Stimulated activated CD4-positive, alpha-beta T cell treated with anti-CD3 and anti-CD28 coated beads, Interleukin-2, amount 100 ng/mL, for 48 hours (primary cell): ENCODE measurements around the gene PRCC.
"Not testable (repeated sequence)": the region's sequence is repeated elsewhere in the genome, so short reads cannot be mapped to it uniquely, and the experiment has no call there.

Experiments
- DNase-seq, 2 donors: peaks; one replicate each; pipeline ENCODE4 v3.0.0-alpha.2; 2020

PRCC gene

DNA sequence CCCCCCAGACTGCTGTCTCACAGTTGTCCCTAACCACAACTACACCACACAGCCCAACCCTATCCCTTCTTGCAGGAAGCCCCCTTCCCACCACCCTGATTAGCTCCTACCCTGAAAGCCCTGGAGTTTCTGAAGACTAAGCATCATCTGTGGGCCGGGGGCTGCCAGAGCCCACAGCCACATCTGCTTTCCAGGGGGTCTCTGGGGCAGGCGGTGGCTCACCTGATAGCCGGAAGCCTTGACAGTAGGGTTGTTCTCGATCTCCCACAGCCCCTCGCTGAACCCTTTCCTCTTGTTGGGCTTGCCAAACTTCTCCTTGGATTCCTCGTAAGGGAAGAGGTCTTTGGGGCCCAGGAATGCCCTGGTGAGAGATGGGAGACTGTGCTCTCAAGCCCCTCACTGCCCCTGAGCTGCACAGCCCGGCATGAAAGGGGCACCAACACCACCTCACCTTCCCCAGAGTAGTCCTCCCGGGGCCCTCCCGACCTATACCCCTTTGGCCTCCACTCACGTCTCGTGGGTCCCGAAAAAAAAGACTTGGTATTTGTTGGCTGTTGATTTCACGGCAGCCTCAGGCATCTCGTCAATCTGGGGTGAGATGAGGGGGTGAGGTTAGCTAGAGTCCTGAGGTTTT lies 22.4 kb upstream of the PRCC start:
- no peak for DNase-seq

- no peak for DNase-seq
Observed at GRCh38 chr1:156745881-156746280, 21.5 kb upstream of the PRCC start.

DNA sequence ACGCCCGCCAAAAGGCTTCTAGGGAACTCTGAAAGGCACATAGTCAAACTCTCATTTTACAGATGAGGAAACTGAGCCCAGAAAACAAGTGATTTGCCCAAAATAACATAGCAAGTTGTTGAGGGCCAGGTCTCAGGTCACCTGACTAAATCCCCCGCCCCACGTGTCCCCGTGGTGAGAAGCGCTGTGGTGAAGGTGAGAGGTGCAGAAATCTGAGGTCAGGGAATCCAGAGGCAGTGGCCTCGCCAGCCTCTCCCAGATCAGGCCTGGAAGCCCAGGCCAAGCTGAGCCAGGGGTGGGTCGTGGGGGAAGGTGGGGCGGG lies 21.0 kb upstream of the PRCC start:
- no peak for DNase-seq

DNA sequence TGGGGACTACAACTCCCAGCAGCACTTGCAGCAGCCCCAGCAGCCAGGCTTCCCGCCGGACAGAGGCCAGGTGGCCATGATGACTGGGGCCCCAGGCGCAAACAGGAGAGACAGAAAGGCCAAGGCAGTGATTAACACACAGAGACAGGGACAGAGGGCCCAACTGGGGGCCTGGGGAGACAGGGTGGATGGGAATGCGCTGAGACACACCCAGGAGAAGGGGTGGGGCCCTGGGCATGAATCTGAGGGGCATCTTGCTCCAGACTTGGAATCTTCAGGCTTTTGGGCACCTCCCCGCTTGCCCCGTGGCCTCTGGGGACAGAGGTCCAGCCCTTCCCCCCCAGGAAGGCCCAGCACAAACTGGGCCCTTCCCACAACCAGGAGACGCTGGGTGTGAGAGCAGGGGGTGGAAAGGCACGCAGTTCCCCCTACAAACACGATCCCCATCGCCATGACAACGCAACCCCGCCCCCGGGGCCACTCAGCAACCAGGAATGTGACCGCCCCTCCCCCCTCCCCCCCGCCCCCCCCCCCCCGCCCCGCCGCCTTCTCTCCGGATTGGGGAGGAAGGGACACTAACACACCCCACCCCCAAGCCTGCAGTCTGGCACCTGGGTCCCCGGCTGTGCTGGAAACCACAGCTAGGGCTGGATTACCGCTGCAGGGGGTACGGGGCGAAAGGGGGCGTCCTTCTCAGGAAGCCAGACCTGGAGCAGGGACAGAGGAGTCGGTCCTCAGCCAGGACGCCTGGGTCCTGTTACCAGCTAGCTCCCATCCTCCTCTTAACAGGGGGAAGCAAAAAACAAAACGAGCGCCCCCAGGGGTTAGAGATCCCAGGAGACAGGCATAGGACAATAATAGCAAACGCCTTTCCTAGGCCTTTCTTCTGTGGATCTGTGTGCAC lies 20.4 kb upstream of the PRCC start:
- DNase-seq, result peak in 1 of 2 donors; percentile 54

DNA sequence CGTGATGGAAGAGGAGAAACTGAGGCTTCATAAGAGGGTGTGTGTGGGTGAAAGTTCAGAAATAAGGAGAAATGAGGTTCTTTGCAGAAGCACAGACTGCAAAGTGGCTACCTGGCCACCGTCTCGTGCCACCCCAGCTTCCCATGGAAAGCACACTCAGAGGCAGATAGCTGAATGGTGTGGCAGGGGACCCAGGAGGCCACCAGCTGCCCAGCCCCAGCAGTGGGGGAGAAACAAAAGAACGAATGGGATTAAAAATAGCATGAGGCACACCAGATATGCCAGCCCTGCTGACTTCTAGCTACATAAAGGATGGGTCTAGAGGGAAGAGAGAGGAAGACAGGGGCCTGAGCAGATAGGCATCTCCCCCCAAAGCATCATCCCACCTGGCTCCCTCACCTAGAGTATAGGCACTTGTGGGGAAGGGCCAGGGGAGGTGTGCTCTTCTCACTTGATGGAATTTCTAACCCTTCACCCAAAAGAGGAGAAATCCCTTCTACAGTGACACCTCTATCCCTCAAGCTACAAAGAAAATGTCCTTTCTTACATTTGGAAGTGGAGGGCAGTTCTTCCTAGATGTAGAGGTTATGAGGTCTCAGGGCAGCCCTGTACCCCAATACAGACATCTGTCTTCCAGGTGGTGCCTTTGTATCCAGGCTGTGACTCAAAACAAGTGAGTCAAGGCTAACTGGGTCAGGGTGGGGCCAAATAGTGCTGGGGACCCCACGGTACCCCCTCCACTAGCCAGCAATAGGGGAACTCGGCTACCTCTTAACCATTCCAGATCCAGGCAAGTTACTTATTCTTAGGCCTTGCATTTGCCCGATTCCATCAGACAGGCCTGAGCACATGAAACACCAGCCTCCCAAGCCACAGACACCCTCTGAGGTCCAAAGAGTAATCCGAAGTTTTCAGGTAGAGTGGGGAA lies 19.3 kb upstream of the PRCC start:
- no peak for DNase-seq

- DNase-seq, result no peak
Observed at GRCh38 chr1:156748670-156749418, 18.5 kb upstream of the PRCC start.

GRCh38 chr1:156749419-156750118 lies 17.8 kb upstream of the PRCC start:
- DNase-seq, result no peak

- DNase-seq, result peak in 1 of 2 donors; percentile 28
Observed at GRCh38 chr1:156750191-156750672, 17.1 kb upstream of the PRCC start.

DNA sequence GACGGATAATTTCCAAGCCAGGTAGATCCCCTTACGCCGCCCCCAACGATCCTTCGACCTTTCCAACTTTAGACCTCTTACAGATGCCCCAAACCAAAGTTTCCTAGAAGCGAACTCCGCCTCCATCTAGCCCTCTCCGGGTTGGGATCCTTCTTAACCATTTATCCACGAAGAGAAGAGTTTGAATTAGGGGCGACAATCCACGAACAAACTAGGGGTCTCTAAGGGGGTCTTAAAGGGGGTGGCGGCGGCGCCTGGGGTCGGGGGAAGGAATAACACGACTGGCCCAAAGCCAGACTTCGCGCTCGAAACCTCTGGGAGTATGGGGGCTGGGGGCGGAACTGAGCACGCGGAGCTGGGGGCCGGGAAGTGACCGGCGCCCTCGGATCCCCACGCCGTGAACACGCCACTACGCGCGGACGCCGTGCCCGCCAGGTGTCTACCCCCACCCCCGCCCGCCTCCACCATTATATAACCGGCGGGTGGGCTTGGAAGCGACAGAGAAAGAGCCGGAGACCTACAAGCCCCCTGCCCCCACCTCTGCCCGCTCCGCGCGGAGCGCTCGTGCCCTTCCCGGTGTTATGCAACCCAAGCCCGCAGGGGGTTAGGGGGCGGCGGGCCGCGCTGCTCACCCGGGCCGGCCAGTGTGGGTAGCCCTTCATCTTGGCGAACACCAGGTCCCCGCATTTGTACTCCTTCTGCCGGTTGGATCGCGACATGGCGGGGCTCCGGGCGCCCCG lies 16.5 kb upstream of the PRCC start:
- no peak for DNase-seq

- DNase-seq, result no peak
Observed at GRCh38 chr1:156751451-156751756, 15.9 kb upstream of the PRCC start, which contains the start of gene HDGF. Gene HDGF, minus strand, starts transcription at chr1:156751675. Its CDS starts 246 bp downstream, at chr1:156751429.

DNA sequence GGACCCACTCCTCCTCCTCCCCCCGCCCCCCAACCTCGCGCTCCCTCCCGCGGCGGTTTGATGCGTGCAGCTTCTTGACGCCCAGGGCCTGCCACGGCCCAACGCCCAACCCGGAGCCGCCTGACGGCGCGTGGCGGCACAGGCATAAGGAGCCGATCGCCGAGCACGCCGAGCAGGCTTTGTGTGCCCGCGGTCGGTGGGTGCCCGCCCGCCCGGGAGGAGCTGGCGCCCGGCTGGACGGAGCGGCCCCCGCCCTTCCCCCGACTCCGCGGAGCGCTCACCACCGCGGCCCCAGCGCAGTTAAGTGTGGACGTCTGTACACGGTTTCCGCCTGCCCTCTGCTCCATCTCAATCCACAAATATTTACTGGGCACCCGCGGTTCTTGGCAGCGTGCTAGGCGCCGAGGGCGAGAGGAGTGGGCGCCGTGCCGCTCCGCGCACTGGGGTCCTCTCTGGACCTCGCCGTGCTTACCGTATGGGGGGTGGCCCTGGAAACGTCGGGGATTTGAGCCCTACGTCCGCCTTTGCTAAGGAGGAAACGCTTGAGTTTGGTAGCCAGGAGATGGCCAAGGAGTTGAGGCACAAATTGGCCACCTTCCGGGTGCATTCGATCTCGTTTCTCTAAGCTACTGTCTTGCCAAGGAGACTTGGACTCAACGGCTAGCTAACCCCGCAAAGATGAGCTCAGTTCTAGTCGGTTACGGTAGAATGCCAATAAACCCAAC lies 15.4 kb upstream of the PRCC start:
- peak; percentile 93 to 94 for DNase-seq

DNA sequence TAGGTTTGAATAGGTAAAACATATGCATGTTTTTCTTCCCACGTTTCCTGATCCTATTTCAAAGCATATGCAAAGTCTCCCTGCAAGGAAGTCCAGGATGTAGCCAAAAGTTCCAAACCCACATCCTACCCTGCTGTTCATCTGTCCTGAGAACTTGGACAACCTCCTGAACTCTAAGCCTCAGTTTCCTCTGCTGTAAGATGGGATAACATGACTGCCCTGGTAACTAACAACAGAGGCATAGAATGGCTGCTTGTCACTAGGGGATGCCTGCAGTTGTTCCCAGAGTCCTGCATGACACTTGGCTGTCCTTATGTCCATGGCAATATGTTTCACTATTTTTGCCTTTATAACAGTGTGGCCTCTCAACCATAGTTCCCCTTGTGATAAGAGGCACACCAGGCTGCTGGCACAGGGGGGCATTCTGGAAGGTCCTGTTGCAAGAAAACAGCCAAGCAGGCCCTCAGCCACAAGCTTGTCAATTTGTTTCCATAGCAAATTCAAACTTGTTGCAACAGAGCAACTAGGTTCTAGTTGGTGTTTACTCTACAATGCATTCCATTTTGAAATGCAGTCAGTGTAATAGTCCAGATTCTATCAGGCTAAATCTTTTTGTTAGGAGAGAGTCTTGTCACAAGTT lies 14.4 kb upstream of the PRCC start:
- DNase-seq, result no peak

DNA sequence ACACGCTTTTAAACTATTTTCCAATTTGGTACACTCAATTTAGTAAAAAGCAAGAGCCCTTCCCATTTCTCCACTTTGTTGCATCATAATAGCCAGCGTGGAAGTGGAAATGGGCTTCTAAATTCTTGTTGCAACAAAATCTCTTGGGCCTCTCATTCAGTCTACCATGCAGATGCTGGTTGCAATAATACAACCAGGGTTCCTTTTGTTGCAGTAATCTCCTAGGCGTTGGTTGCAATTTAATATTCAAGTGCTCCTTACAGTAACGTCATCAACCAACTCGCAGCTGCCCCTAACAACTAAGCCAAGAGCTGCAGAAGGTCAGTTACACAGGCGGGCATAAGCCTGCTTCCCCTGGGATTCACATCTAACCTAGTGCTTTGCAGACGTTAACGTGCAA lies 13.1 kb upstream of the PRCC start:
- DNase-seq, result no peak

GRCh38 chr1:156755527-156755950 lies 11.8 kb upstream of the PRCC start:
- no peak for DNase-seq

GRCh38 chr1:156756355-156756754 lies 11.0 kb upstream of the PRCC start:
- DNase-seq, result no peak

DNA sequence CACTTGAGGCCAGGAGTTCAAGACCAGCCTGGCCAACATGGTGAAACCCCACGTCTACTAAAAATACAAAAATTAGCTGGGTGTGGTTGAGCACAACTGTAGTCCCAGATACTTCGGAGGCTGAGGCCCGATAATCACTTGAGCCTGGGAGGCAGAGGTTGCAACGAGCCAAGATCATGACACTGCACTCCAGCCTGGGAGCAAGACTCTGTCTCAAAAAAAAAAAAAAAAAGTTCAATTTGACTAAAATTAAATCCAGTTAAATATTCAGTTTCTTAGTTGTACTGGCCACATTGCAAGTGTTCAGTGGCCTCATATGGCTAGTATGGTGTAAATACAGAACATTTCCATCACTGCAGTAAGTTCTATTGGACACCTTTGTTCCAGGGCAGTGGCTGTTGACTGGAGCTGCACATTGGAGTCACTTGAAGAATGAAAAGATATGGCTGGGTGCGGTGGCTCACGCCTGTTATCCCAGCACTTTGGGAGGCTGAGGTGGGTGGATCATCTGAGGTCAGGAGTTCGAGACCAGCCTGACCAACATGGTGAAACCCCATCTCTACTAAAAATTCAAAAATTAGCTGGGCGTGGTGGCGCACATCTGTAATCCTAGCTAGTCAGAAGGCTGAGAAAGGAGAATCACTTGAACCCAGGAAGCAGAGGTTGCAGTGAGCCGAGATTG lies 9.6 kb upstream of the PRCC start:
- DNase-seq, result not testable (repeated sequence)

- DNase-seq, result no peak
Observed at GRCh38 chr1:156760092-156760795, 7.1 kb upstream of the PRCC start.

GRCh38 chr1:156760796-156761104 lies 6.6 kb upstream of the PRCC start:
- no peak for DNase-seq

DNA sequence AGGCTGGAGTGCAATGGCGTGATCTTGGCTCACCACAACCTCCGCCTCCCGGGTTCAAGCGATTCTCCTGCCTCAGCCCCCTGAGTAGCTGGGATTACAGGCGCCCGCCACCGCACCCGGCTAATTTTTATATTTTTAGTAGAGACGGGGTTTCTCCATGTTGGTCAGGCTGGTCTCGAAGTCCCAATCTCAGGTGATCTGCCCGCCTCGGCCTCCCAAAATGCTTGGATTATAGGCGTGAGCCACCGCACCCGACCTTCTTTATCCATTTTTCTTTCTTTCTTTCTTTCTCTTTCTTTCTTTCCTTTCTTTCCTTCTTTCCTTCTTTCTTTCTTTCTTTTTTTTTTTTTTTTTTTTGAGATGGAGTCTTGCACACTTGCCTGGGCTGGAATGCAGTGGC lies 2.2 kb upstream of the PRCC start:
- not testable (repeated sequence) for DNase-seq
